Neuronal stem cell (in vitro differentiated cells): ENCODE measurements around the gene ADGRG6.

Source experiments
- DNase-seq: peaks from one replicate; pipeline ENCODE4 v3.0.0-alpha.2; 2013; ENCODE audit warnings: low spot score
- H2AFZ ChIP-seq: one replicate; pipeline ENCODE4 v1.6.1; 2013; ENCODE audit warnings: mild to moderate bottlenecking, low read length, inconsistent platforms
- H2AK5ac ChIP-seq: 2 replicates; pipeline ENCODE4 v1.6.1; 2013; ENCODE audit warnings: low read depth, mild to moderate bottlenecking, inconsistent platforms, low read length, moderate library complexity, mixed read lengths
- H2BK120ac ChIP-seq: 2 replicates; pipeline ENCODE4 v1.6.1; 2013; ENCODE audit warnings: low read depth, mild to moderate bottlenecking, inconsistent platforms, low read length, moderate library complexity, mixed read lengths
- H2BK12ac ChIP-seq: one replicate; pipeline ENCODE4 v1.6.1; 2013; ENCODE audit warnings: low read length, inconsistent platforms
- H2BK15ac ChIP-seq: 2 replicates; pipeline ENCODE4 v1.6.1; 2013; ENCODE audit warnings: mild to moderate bottlenecking, low read length, inconsistent platforms, mixed read lengths
- H2BK5ac ChIP-seq: one replicate; pipeline ENCODE4 v1.6.1; 2013; ENCODE audit warnings: inconsistent platforms, mild to moderate bottlenecking, low read length, moderate library complexity
- H3K14ac ChIP-seq: one replicate; pipeline ENCODE4 v1.6.1; 2013; ENCODE audit warnings: low read length, inconsistent platforms
- H3K18ac ChIP-seq: 2 replicates; pipeline ENCODE4 v1.6.1; 2013; ENCODE audit warnings: low read length, inconsistent platforms
- H3K23ac ChIP-seq: 2 replicates; pipeline ENCODE4 v1.6.1; 2013; ENCODE audit warnings: low read depth, mild to moderate bottlenecking, mixed read lengths, low read length, inconsistent platforms; ENCODE audit not compliant: poor library complexity
- H3K27ac ChIP-seq: replicated peaks from 3 replicates; pipeline ENCODE4 v1.5.1; 2013; ENCODE audit warnings: low read length, inconsistent platforms
- H3K27me3 ChIP-seq, 3 experiments: 2 replicates each; pipeline ENCODE4 v1.6.1; 2013; ENCODE audit warnings: low read length in 3 of 3, mild to moderate bottlenecking in 2 of 3, inconsistent platforms in 1 of 3, low read depth in 1 of 3, mixed read lengths in 1 of 3, moderate library complexity in 1 of 3; ENCODE audit not compliant: control insufficient read depth in 3 of 3, insufficient read depth in 3 of 3
- H3K36me3 ChIP-seq, 2 donors: replicated peaks in 1 of 2; 2 replicates each; pipeline ENCODE4 v1.6.1; 2013; ENCODE audit warnings: low read length in 2 of 2; ENCODE audit not compliant: control insufficient read depth in 2 of 2, insufficient read depth in 2 of 2
- H3K4ac ChIP-seq: 2 replicates; pipeline ENCODE4 v1.6.1; 2013; ENCODE audit warnings: inconsistent platforms, mild to moderate bottlenecking, low read length, moderate library complexity
- H3K4me1 ChIP-seq, 2 donors: 1 replicate in 1 of 2; 2 replicates in 1 of 2; pipeline ENCODE4 v1.6.1; 2013; ENCODE audit warnings: low read length in 2 of 2, low read depth in 1 of 2; ENCODE audit not compliant: control insufficient read depth in 2 of 2, insufficient read depth in 1 of 2
- H3K4me2 ChIP-seq: one replicate; pipeline ENCODE4 v1.6.1; 2013; ENCODE audit warnings: mild to moderate bottlenecking, low read length, inconsistent platforms; ENCODE audit not compliant: insufficient read depth, poor library complexity, severe bottlenecking
- H3K4me3 ChIP-seq, 2 donors: 2 replicates each; pipeline ENCODE4 v1.5.1; 2013; ENCODE audit warnings: low read length in 2 of 2, mild to moderate bottlenecking in 2 of 2, inconsistent platforms in 1 of 2, moderate library complexity in 1 of 2
- H3K79me1 ChIP-seq: one replicate; pipeline ENCODE4 v1.6.1; 2013; ENCODE audit warnings: low read depth, mild to moderate bottlenecking, inconsistent platforms, low read length, moderate library complexity
- H3K9ac ChIP-seq: one replicate; pipeline ENCODE4 v1.6.1; 2013; ENCODE audit warnings: mild to moderate bottlenecking, low read depth, low read length, inconsistent platforms; ENCODE audit not compliant: poor library complexity
- H3K9me3 ChIP-seq, 2 donors: replicated peaks in 1 of 2; 2 replicates each; pipeline versions ENCODE3 to v1.6.1; 2013; ENCODE audit warnings: low read length in 2 of 2, mild to moderate bottlenecking in 2 of 2, inconsistent platforms in 1 of 2, low read depth in 1 of 2, mixed read lengths in 1 of 2, moderate library complexity in 1 of 2; ENCODE audit not compliant: control insufficient read depth in 2 of 2, insufficient read depth in 1 of 2
- H4K8ac ChIP-seq: one replicate; pipeline ENCODE4 v1.6.1; 2013; ENCODE audit warnings: low read depth, mild to moderate bottlenecking, inconsistent platforms, low read length, moderate library complexity
- H4K91ac ChIP-seq: one replicate; pipeline ENCODE4 v1.6.1; 2013; ENCODE audit warnings: low read length, low read depth, mild to moderate bottlenecking, inconsistent platforms; ENCODE audit not compliant: poor library complexity
- WGBS, 2 donors: extraction: QIAGEN DNeasy Blood & Tissue Kit; methylation state at CpG; one replicate each; pipeline ENCODE4 v1.1.7; 2013; ENCODE audit warnings: missing lambda C conversion rate in 2 of 2, mixed read lengths in 1 of 2; ENCODE audit not compliant: insufficient read length in 2 of 2, insufficient replicate concordance in 1 of 2; ENCODE audit errors: extremely low coverage in 2 of 2; 5-methylcytosine and 5-hydroxymethylcytosine counted together

Gene ADGRG6

DNA sequence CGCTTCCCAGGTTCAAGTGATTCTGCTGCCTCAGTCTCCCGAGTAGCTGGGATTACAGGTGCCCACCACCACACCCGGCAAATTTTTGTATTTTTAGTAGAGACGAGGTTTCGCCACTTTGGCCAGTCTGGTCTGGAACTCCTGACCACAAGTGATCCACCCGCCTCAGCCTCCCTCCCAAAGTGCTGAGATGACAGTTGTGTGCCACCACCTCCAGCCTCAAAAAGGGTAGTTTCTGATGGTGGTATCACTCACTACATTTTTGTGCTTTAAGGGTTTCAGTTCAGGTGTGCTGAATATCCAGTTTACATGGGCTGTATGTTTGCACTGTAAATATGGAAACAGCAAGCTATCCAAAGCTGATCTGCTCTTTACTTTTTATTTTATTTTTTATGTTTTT, 12.1 kb upstream of the ADGRG6 start:
- Histone ChIP-seq H2AFZ (no peak overlapping the region), H2AK5ac (no peak overlapping the region), H3K9ac (no peak overlapping the region), H4K91ac (no peak overlapping the region), H3K36me3 (no peaks in the 10 kb centered on the region), H2BK5ac (no peak overlapping the region), H2BK12ac (no peak overlapping the region), H4K8ac (no peak overlapping the region), H3K4ac (no peak overlapping the region), H3K4me1 (no peaks in the 10 kb centered on the region), H2BK120ac (no peak overlapping the region), H3K9me3 (no peaks in the 10 kb centered on the region), H3K4me3 (no peak overlapping the region), H2BK15ac (no peak overlapping the region), H3K4me2 (no peak overlapping the region), H3K79me1 (no peaks in the 10 kb centered on the region), H3K27ac (no peak overlapping the region), H3K27me3 (no peaks in the 10 kb centered on the region), H3K18ac (no peak overlapping the region), H3K23ac (no peak overlapping the region), H3K14ac (no peak overlapping the region)
- no CpG with 5 or more reads among the region's 6 CpGs for WGBS, 2 donors
- DNase-seq: no peak

- no peak overlapping the region for H3K23ac ChIP-seq
- H3K36me3 ChIP-seq: no peaks in the 10 kb centered on the region
- no peak overlapping the region for H2BK12ac ChIP-seq
- no peak overlapping the region for H3K18ac ChIP-seq
- no peak overlapping the region for H4K91ac ChIP-seq
- H3K9me3 ChIP-seq: no peaks in the 10 kb centered on the region
- no peak overlapping the region for H3K9ac ChIP-seq
- H3K27ac ChIP-seq: no peak overlapping the region
- H3K27me3 ChIP-seq: no peaks in the 10 kb centered on the region
- H3K4me1 ChIP-seq: no peaks in the 10 kb centered on the region
- no peak overlapping the region for H2BK15ac ChIP-seq
- no peak overlapping the region for H2BK5ac ChIP-seq
- H3K4me2 ChIP-seq: no peak overlapping the region
- H2AK5ac ChIP-seq: no peak overlapping the region
- H2BK120ac ChIP-seq: no peak overlapping the region
- H3K14ac ChIP-seq: no peak overlapping the region
- H3K4me3 ChIP-seq: no peak overlapping the region
- H3K4ac ChIP-seq: no peak overlapping the region
- no CpG with 5 or more reads among the region's 5 CpGs for WGBS, 2 donors
- no peak for DNase-seq
- H2AFZ ChIP-seq: peak overlapping the region; percentile 57
- H4K8ac ChIP-seq: no peak overlapping the region
- H3K79me1 ChIP-seq: no peaks in the 10 kb centered on the region
These were observed 11.0 kb upstream of the ADGRG6 start for GRCh38 chr6:142290851-142291250.

GRCh38 chr6:142291512-142291911, 10.3 kb upstream of the ADGRG6 start:
- no peak for DNase-seq
- H3K79me1 ChIP-seq: no peaks in the 10 kb centered on the region

GRCh38 chr6:142292166-142292924, 9.5 kb upstream of the ADGRG6 start:
- Histone ChIP-seq H2BK12ac (no peak overlapping the region), H2AK5ac (no peak overlapping the region), H3K27me3 (no peaks in the 10 kb centered on the region), H3K79me1 (no peaks in the 10 kb centered on the region), H3K4me1 (no peaks in the 10 kb centered on the region), H3K4ac (no peak overlapping the region), H2BK5ac (no peak overlapping the region), H3K9me3 (no peaks in the 10 kb centered on the region), H2AFZ (no peak overlapping the region), H3K23ac (no peak overlapping the region), H3K18ac (no peak overlapping the region), H3K27ac (no peak overlapping the region), H3K4me3 (no peak overlapping the region), H4K8ac (no peak overlapping the region), H3K14ac (no peak overlapping the region), H3K36me3 (no peaks in the 10 kb centered on the region), H2BK120ac (no peak overlapping the region), H4K91ac (no peak overlapping the region), H3K4me2 (no peak overlapping the region), H3K9ac (no peak overlapping the region), H2BK15ac (no peak overlapping the region)
- DNase-seq: no peak
- no CpG with 5 or more reads among the region's 6 CpGs for WGBS, 2 donors

More at GRCh38 chr6:142291512-142291911, 10.3 kb upstream of the ADGRG6 start:
- Histone ChIP-seq H3K9me3 (no peaks in the 10 kb centered on the region), H3K4me2 (no peak overlapping the region), H2BK12ac (no peak overlapping the region), H3K4me1 (no peaks in the 10 kb centered on the region), H4K8ac (no peak overlapping the region), H2BK5ac (no peak overlapping the region), H3K4me3 (no peak overlapping the region), H4K91ac (no peak overlapping the region), H3K27me3 (no peaks in the 10 kb centered on the region), H3K18ac (no peak overlapping the region), H3K9ac (no peak overlapping the region), H3K36me3 (no peaks in the 10 kb centered on the region), H3K14ac (no peak overlapping the region), H2AFZ (no peak overlapping the region), H3K23ac (no peak overlapping the region), H2BK120ac (no peak overlapping the region), H3K27ac (no peak overlapping the region), H3K4ac (no peak overlapping the region), H2BK15ac (no peak overlapping the region), H2AK5ac (no peak overlapping the region)
- WGBS, 2 donors: no CpG with 5 or more reads among the region's 3 CpGs
